Lower lobe of right lung (tissue), 2 donors: ENCODE measurements around the gene PIK3R1. TPM values are rescaled to one million over a fixed set of nuclear protein-coding genes. Genes with fewer than 3 reads are reported as not detected.

Experiments used
- ATAC-seq, 2 donors: fragments of 200-7000 bp; cut with Tn5 transposase; one replicate each; pipeline ENCODE4 v1.9.1; 2020 to 2022; ENCODE audit warnings: mild to moderate bottlenecking in 2 of 2, moderate library complexity in 2 of 2
- DNase-seq: peaks from one replicate; pipeline ENCODE4 v3.0.0-alpha.2; 2020
- H3K27ac ChIP-seq: fragments of 200-600 bp; one replicate; pipeline ENCODE4 v1.8.0; 2022
- H3K27me3 ChIP-seq: fragments of 200-600 bp; one replicate; pipeline ENCODE4 v1.8.0; 2022; ENCODE audit warnings: low read depth
- H3K36me3 ChIP-seq: fragments of 200-600 bp; one replicate; pipeline ENCODE4 v1.8.0; 2022; ENCODE audit warnings: mild to moderate bottlenecking
- H3K4me1 ChIP-seq: fragments of 200-600 bp; one replicate; pipeline ENCODE4 v1.8.0; 2022
- H3K4me3 ChIP-seq: fragments of 200-600 bp; one replicate; pipeline ENCODE4 v1.8.0; 2022; ENCODE audit warnings: mild to moderate bottlenecking
- H3K9me3 ChIP-seq: fragments of 200-600 bp; one replicate; pipeline ENCODE4 v1.8.0; 2022
- intact Hi-C: fragments of 100-400 bp; cut with DNase I; formaldehyde crosslinking; loops from one replicate; pipeline ENCODE4 v1.11.0; 2022
- total RNA-seq: library from RNA; stranded (reverse); fragmentation: NEBNext Ultra II Directional; extraction: Animal tissue kit (Norgen Biotek cat#: 25700); gene quantifications from one replicate; pipeline ENCODE4 v1.2.1, GENCODE V29; 2021
- TF ChIP-seq, protein P1 (sequence below): fragments of 200-600 bp; IDR thresholded peaks from one replicate; pipeline ENCODE4 v1.8.0; 2022; ENCODE audit warnings: antibody characterized with exemption, mild to moderate bottlenecking
- donor health status: DM: no; HTN: yes; CAD: no; lungs with severe emphysema.

The PIK3R1 gene
- total RNA-seq, 1 donor from 2014 or later: 122 TPM

GRCh38 chr5:68276740-68277139, 61.2 kb downstream of the PIK3R1 start:
- Histone ChIP-seq H3K36me3 (peaks cover 83% of the 10 kb centered on the region), H3K27me3 (no peaks in the 10 kb centered on the region), H3K9me3 (no peaks in the 10 kb centered on the region), H3K4me1 (peaks cover 14% of the 10 kb centered on the region), H3K4me3 (no peak overlapping the region), H3K27ac (no peak overlapping the region)
- TF ChIP-seq, protein P1, sequence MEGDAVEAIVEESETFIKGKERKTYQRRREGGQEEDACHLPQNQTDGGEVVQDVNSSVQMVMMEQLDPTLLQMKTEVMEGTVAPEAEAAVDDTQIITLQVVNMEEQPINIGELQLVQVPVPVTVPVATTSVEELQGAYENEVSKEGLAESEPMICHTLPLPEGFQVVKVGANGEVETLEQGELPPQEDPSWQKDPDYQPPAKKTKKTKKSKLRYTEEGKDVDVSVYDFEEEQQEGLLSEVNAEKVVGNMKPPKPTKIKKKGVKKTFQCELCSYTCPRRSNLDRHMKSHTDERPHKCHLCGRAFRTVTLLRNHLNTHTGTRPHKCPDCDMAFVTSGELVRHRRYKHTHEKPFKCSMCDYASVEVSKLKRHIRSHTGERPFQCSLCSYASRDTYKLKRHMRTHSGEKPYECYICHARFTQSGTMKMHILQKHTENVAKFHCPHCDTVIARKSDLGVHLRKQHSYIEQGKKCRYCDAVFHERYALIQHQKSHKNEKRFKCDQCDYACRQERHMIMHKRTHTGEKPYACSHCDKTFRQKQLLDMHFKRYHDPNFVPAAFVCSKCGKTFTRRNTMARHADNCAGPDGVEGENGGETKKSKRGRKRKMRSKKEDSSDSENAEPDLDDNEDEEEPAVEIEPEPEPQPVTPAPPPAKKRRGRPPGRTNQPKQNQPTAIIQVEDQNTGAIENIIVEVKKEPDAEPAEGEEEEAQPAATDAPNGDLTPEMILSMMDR: no peak
- DNase-seq (no peak), ATAC-seq (no peak)
- intact Hi-C loops: no loop called here

- intact Hi-C loops: no loop called here
- Histone ChIP-seq H3K36me3 (peaks cover 90% of the 10 kb centered on the region), H3K9me3 (no peaks in the 10 kb centered on the region), H3K27me3 (no peaks in the 10 kb centered on the region), H3K27ac (no peak overlapping the region), H3K4me1 (peaks cover 14% of the 10 kb centered on the region), H3K4me3 (no peak overlapping the region)
- ATAC-seq (no peak), DNase-seq (no peak)
- TF ChIP-seq, protein P1: no peak
Observed at GRCh38 chr5:68277431-68277830, 61.9 kb downstream of the PIK3R1 start.

- no peak overlapping the region for H3K4me3 ChIP-seq
- H3K27ac ChIP-seq: no peak overlapping the region
- peaks cover 25% of the 10 kb centered on the region for H3K4me1 ChIP-seq
- H3K9me3 ChIP-seq: no peaks in the 10 kb centered on the region
- intact Hi-C loops: loop anchor here (10.0 kb wide), 1 partner anchor 175 kb away; no protein-coding TSS in a partner anchor
- TF ChIP-seq, protein P1: no peak
- no peaks in the 10 kb centered on the region for H3K27me3 ChIP-seq
- ATAC-seq (peak; percentile 50 to 53), DNase-seq (no peak)
- peaks cover 94% of the 10 kb centered on the region for H3K36me3 ChIP-seq
Observed at GRCh38 chr5:68279984-68280383, 64.4 kb downstream of the PIK3R1 start.

GRCh38 chr5:68282001-68282400, 66.4 kb downstream of the PIK3R1 start:
- H3K4me3 ChIP-seq: peak overlapping the region; percentile 5

DNA sequence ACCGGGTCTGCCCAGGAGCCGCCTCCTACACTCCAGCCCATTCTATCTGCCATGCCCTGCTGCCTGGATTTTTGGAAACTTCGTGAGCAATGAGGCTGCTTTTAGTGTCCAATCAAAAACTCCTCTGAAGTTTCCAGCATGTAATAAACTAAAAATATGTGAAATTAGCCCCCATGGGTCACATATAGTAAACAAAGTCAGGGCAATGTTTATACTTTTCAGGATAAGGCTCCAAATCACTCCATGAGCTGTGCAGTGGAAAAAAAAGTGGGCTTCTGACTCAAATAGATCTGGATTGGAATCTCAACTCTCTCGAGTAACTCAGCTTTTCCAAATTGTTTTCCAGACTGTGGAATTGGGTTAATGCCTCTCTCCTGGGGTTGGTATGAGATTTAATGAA, 68.2 kb downstream of the PIK3R1 start:
- DNase-seq (no peak), ATAC-seq (no peak)
- Histone ChIP-seq H3K4me1 (peaks cover 54% of the 10 kb centered on the region), H3K9me3 (no peaks in the 10 kb centered on the region), H3K36me3 (peaks cover 57% of the 10 kb centered on the region), H3K27ac (no peak overlapping the region), H3K27me3 (no peaks in the 10 kb centered on the region), H3K4me3 (no peak overlapping the region)
- TF ChIP-seq, protein P1: no peak
- intact Hi-C loops: loop anchor here (10.0 kb wide), 1 partner anchor 171 kb away; no protein-coding TSS in a partner anchor

More at GRCh38 chr5:68282001-68282400, 66.4 kb downstream of the PIK3R1 start:
- H3K36me3 ChIP-seq: peaks cover 74% of the 10 kb centered on the region
- H3K27ac ChIP-seq: no peak overlapping the region
- no peaks in the 10 kb centered on the region for H3K9me3 ChIP-seq
- DNase-seq: no peak
- H3K27me3 ChIP-seq: no peaks in the 10 kb centered on the region
- intact Hi-C loops: loop anchor here (10.0 kb wide), 1 partner anchor 173 kb away; no protein-coding TSS in a partner anchor
- peaks cover 38% of the 10 kb centered on the region for H3K4me1 ChIP-seq
- TF ChIP-seq, protein P1: no peak
- ATAC-seq: no peak
